Stimulated activated CD4-positive, alpha-beta T cell treated with anti-CD3 and anti-CD28 coated beads, Interleukin-1b, Interleukin-23, amount 100 ng/mL, for 24 hours (primary cell): ENCODE results near the gene TMEM53.

Experiments used
- DNase-seq, 4 experiments: peaks; one replicate each; pipeline ENCODE4 v3.0.0-alpha.2; 2020; ENCODE audit warnings: low read depth in 4 of 4, low spot score in 1 of 4

The TMEM53 gene

GRCh38 chr1:44674113-44675000, at the start of gene TMEM53, which contains the start of gene ARMH1:
Gene TMEM53 (minus strand): TSS chr1:44674481. CDS start chr1:44674391, 90 bp downstream.
Gene ARMH1 (plus strand): TSS chr1:44674714. CDS start chr1:44689698, 14,984 bp downstream.
- DNase-seq: peak; percentile 90 to 97 (median 94)

GRCh38 chr1:44723496-44724295, 49.4 kb upstream of the TMEM53 start:
- DNase-seq: peak in 1 of 4 experiments; percentile 45

- DNase-seq: no peak
Measured at GRCh38 chr1:44723064-44723463, 48.8 kb upstream of the TMEM53 start.

- peak; percentile 60 to 76 (median 70) for DNase-seq
Measured at GRCh38 chr1:44721485-44722361, 47.4 kb upstream of the TMEM53 start.

- DNase-seq: no peak
Measured at GRCh38 chr1:44720281-44720680, 46.0 kb upstream of the TMEM53 start.

- no peak for DNase-seq
Measured at GRCh38 chr1:44719318-44719717, 45.0 kb upstream of the TMEM53 start.

- DNase-seq: no peak
Measured at GRCh38 chr1:44718091-44718490, 43.8 kb upstream of the TMEM53 start.

GRCh38 chr1:44717653-44718052, 43.4 kb upstream of the TMEM53 start:
- no peak for DNase-seq

- DNase-seq: no peak
Measured at GRCh38 chr1:44717156-44717555, 42.9 kb upstream of the TMEM53 start.

GRCh38 chr1:44714944-44715571, 40.8 kb upstream of the TMEM53 start:
- peak in 3 of 4 experiments; percentile 36 to 43 (median 41) for DNase-seq

- no peak for DNase-seq
Measured at GRCh38 chr1:44714532-44714931, 40.3 kb upstream of the TMEM53 start.

- no peak for DNase-seq
Measured at GRCh38 chr1:44713321-44713781, 39.1 kb upstream of the TMEM53 start.

GRCh38 chr1:44707959-44708831, 33.9 kb upstream of the TMEM53 start:
- DNase-seq: no peak

GRCh38 chr1:44707112-44707881, 33.0 kb upstream of the TMEM53 start:
- DNase-seq: no peak

GRCh38 chr1:44705938-44706337, 31.7 kb upstream of the TMEM53 start:
- no peak for DNase-seq

GRCh38 chr1:44705470-44705869, 31.2 kb upstream of the TMEM53 start:
- DNase-seq: no peak

GRCh38 chr1:44701141-44701573, 26.9 kb upstream of the TMEM53 start:
- no peak for DNase-seq

GRCh38 chr1:44700573-44700972, 26.3 kb upstream of the TMEM53 start:
- DNase-seq: no peak
